ENCODE measurements around the gene TMEM79.

Gene TMEM79

GRCh38 chr1:156266051-156266450, 18.1 kb upstream of the TMEM79 start:
- no peak for DNase-seq

GRCh38 chr1:156268336-156268735, 15.8 kb upstream of the TMEM79 start:
- DNase-seq = no peak

GRCh38 chr1:156270314-156270713, 13.8 kb upstream of the TMEM79 start:
- no peak for DNase-seq

- DNase-seq = no peak
Observed at GRCh38 chr1:156276532-156276931, 7.6 kb upstream of the TMEM79 start.

GRCh38 chr1:156276966-156277381, 7.2 kb upstream of the TMEM79 start:
- no peak for DNase-seq

- no peak for DNase-seq
Observed at GRCh38 chr1:156279837-156280236, 4.3 kb upstream of the TMEM79 start.

GRCh38 chr1:156281281-156281680, 2.8 kb upstream of the TMEM79 start:
- no peak for DNase-seq

GRCh38 chr1:156281693-156282478, 2.2 kb upstream of the TMEM79 start:
- DNase-seq = no peak

- DNase-seq = peak; percentile 94
Observed at GRCh38 chr1:156282479-156283222, 1.5 kb upstream of the TMEM79 start, which contains the start of gene SMG5. SMG5 (minus strand) TSS chr1:156282825; CDS start chr1:156282680, 145 bp downstream.

GRCh38 chr1:156283521-156283920, 604 bp upstream of the TMEM79 start:
- no peak for DNase-seq

GRCh38 chr1:156284757-156285156, 632 bp downstream of the TMEM79 start:
- no peak for DNase-seq

GRCh38 chr1:156285437-156285836, 1.3 kb downstream of the TMEM79 start:
- no peak for DNase-seq

- no peak for DNase-seq
Observed at GRCh38 chr1:156286061-156286460, 1.9 kb downstream of the TMEM79 start.

GRCh38 chr1:156289857-156290256, 5.7 kb downstream of the TMEM79 start:
- no peak for DNase-seq

GRCh38 chr1:156291226-156292061, 7.3 kb downstream of the TMEM79 start:
- DNase-seq = peak; percentile 89

GRCh38 chr1:156293098-156293434, 8.9 kb downstream of the TMEM79 start:
- DNase-seq = no peak

- DNase-seq = no peak
Observed at GRCh38 chr1:156293895-156294294, 9.8 kb downstream of the TMEM79 start.

GRCh38 chr1:156295391-156295947, 11.3 kb downstream of the TMEM79 start, which contains the start of gene GLMP:
GLMP (minus strand) TSS chr1:156295679; CDS start chr1:156295645, 34 bp downstream.
- peak; percentile 45 for DNase-seq

- no peak for DNase-seq
Observed at GRCh38 chr1:156298852-156299357, 14.8 kb downstream of the TMEM79 start, which contains the start of gene VHLL. VHLL (minus strand) TSS chr1:156299307; CDS start chr1:156299189, 118 bp downstream.

GRCh38 chr1:156303241-156303640, 19.1 kb downstream of the TMEM79 start:
- DNase-seq = no peak

- no peak for DNase-seq
Observed at GRCh38 chr1:156305215-156305614, 21.1 kb downstream of the TMEM79 start.

GRCh38 chr1:156308078-156308477, 24.0 kb downstream of the TMEM79 start:
- DNase-seq = no peak
